KMS-11 (cell line): ENCODE results near the gene CHTF18.

Experiments used
- H2AFZ ChIP-seq: fragments of 200-600 bp; sonication (generic); 2 replicates; pipeline ENCODE4 v1.6.1; 2016; ENCODE audit warnings: antibody characterized with exemption, mixed run types, low read depth
- H3K27ac ChIP-seq: fragments of 200-600 bp; sonication (generic); 2 replicates; pipeline ENCODE4 v1.6.1; 2016; ENCODE audit warnings: mild to moderate bottlenecking, mixed run types
- H3K27me3 ChIP-seq: fragments of 200-600 bp; sonication (generic); 2 replicates; pipeline ENCODE4 v1.6.1; 2017; ENCODE audit warnings: mild to moderate bottlenecking, low read depth, mixed run types, moderate library complexity; ENCODE audit not compliant: insufficient read depth
- H3K36me3 ChIP-seq: fragments of 200-600 bp; sonication (generic); 2 replicates; pipeline ENCODE4 v1.6.1; 2017; ENCODE audit warnings: mild to moderate bottlenecking, mixed run types; ENCODE audit not compliant: insufficient read depth
- H3K4me1 ChIP-seq: fragments of 200-600 bp; sonication (generic); 2 replicates; pipeline ENCODE4 v1.6.1; 2016; ENCODE audit warnings: mild to moderate bottlenecking, low read depth, mixed run types; ENCODE audit not compliant: poor library complexity, severe bottlenecking
- H3K4me2 ChIP-seq: fragments of 200-600 bp; sonication (generic); 2 replicates; pipeline ENCODE4 v1.7.0; 2016; ENCODE audit warnings: mild to moderate bottlenecking, mixed run types
- H3K4me3 ChIP-seq: fragments of 200-600 bp; sonication (generic); IDR thresholded peaks from 2 replicates; pipeline ENCODE4 v1.6.1; 2017; ENCODE audit warnings: low read depth, low read length, mixed read lengths; ENCODE audit not compliant: insufficient read depth
- H3K79me2 ChIP-seq: fragments of 200-600 bp; sonication (generic); 2 replicates; pipeline ENCODE4 v1.6.1; 2016; ENCODE audit warnings: low read depth, mixed run types; ENCODE audit not compliant: insufficient read depth
- H3K9ac ChIP-seq: fragments of 200-600 bp; sonication (generic); 2 replicates; pipeline ENCODE4 v1.6.1; 2016; ENCODE audit warnings: mild to moderate bottlenecking, mixed run types
- H4K20me1 ChIP-seq: fragments of 200-600 bp; sonication (generic); 2 replicates; pipeline ENCODE4 v1.6.1; 2016; ENCODE audit warnings: mild to moderate bottlenecking, mixed run types; ENCODE audit not compliant: insufficient read depth
- TF ChIP-seq, protein P1 (sequence below): fragments of 200-600 bp; sonication (generic); conservative IDR thresholded peaks from 2 replicates; pipeline ENCODE4 v1.6.1; 2017; ENCODE audit warnings: low read depth, mild to moderate bottlenecking, antibody characterized with exemption, low read length, moderate library complexity, mixed read lengths

The CHTF18 gene

DNA sequence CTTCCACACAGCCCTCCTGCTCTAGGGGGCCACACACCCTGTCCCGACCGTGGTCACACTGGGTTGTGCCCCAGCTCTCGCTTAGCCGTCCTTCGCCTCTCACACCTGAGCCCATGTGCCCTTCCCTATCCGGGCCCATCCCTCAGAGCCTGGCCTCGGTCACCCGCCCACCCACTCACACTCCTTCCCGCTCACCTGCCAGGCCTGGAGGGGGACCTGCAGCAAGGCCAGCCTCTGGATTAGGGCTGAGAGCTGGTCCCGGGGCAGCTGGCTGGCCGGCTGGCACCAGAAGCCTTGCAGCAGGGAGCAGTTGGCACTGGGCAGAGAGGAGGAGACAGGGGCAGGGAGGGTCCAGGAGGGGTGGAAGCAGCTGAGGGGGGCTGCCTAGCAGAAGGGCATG lies 10.0 kb upstream of the CHTF18 start:
- Histone ChIP-seq H3K36me3 (no peaks in the 10 kb centered on the region), H3K4me2 (no peak overlapping the region), H3K4me3 (no peak overlapping the region)

DNA sequence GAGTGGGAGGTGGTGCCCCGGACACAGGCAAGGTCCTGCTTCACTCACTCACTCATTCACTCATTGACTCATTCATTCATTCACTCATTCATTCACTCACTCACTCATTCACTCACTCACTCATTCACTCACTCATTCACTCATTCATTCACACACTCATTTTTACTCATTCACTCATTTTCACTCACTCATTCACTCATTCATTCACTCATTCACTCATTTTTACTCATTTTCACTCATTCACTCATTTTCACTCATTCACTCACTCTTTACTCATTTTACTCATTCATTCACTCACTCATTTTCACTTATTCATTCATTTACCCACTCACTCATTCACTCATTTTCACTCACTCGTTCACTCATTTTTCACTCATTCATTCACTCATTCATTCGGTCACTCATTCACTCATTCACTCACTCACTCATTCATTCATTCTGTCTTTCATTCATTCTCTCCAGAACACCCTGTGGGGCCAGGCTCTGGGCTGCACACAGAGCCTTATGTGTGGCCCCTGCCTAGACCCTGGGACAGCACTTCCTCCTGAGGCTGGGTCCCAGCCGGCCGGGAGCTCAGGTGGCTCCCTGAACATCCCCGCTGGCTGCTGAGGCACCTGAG lies 9.4 kb upstream of the CHTF18 start:
- Histone ChIP-seq H3K4me1 (no peaks in the 10 kb centered on the region), H3K27ac (no peak overlapping the region), H2AFZ (no peak overlapping the region), H4K20me1 (no peaks in the 10 kb centered on the region), H3K4me3 (no peak overlapping the region), H3K36me3 (no peaks in the 10 kb centered on the region), H3K79me2 (no peaks in the 10 kb centered on the region), H3K27me3 (peaks cover 99% of the 10 kb centered on the region), H3K4me2 (no peak overlapping the region), H3K9ac (no peak overlapping the region)
- TF ChIP-seq, protein P1, sequence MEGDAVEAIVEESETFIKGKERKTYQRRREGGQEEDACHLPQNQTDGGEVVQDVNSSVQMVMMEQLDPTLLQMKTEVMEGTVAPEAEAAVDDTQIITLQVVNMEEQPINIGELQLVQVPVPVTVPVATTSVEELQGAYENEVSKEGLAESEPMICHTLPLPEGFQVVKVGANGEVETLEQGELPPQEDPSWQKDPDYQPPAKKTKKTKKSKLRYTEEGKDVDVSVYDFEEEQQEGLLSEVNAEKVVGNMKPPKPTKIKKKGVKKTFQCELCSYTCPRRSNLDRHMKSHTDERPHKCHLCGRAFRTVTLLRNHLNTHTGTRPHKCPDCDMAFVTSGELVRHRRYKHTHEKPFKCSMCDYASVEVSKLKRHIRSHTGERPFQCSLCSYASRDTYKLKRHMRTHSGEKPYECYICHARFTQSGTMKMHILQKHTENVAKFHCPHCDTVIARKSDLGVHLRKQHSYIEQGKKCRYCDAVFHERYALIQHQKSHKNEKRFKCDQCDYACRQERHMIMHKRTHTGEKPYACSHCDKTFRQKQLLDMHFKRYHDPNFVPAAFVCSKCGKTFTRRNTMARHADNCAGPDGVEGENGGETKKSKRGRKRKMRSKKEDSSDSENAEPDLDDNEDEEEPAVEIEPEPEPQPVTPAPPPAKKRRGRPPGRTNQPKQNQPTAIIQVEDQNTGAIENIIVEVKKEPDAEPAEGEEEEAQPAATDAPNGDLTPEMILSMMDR = no peak

More for the DNA sequence above, 10.0 kb upstream of the CHTF18 start:
- no peaks in the 10 kb centered on the region for H4K20me1 ChIP-seq
- no peaks in the 10 kb centered on the region for H3K4me1 ChIP-seq
- TF ChIP-seq, protein P1 = no peak
- H3K9ac ChIP-seq = no peak overlapping the region
- no peak overlapping the region for H2AFZ ChIP-seq
- no peaks in the 10 kb centered on the region for H3K79me2 ChIP-seq
- H3K27ac ChIP-seq = no peak overlapping the region
- H3K27me3 ChIP-seq = peaks cover 99% of the 10 kb centered on the region

DNA sequence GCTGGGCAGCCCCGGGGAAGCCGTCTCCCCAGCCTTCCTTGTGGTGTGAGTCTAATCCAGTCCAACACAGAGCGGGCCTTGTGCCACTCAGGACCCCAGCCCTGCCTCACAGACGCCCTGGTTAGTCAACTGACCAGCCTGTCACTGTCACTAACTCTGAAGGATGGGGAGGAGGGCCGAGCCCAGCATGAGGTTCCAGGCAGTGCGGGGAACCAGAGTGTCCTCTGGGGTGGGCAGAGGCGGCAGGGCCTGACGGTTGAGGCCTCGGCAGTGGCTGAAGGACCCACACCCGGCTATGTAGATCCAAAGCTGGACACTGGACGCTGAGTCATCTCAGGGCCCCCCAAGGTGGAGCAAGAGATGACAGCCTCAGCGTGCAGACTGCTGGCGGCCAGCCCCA lies 8.9 kb upstream of the CHTF18 start:
- Histone ChIP-seq H3K27ac (no peak overlapping the region), H3K4me1 (no peaks in the 10 kb centered on the region), H3K9ac (no peak overlapping the region), H2AFZ (no peak overlapping the region), H3K79me2 (no peaks in the 10 kb centered on the region), H3K4me2 (no peak overlapping the region), H3K36me3 (no peaks in the 10 kb centered on the region), H3K27me3 (peaks cover 95% of the 10 kb centered on the region), H3K4me3 (no peak overlapping the region), H4K20me1 (no peaks in the 10 kb centered on the region)
- TF ChIP-seq, protein P1 = no peak

- H3K4me2 ChIP-seq = no peak overlapping the region
- TF ChIP-seq, protein P1 = no peak
- peaks cover 88% of the 10 kb centered on the region for H3K27me3 ChIP-seq
- no peak overlapping the region for H3K9ac ChIP-seq
- no peak overlapping the region for H2AFZ ChIP-seq
- H4K20me1 ChIP-seq = no peaks in the 10 kb centered on the region
- H3K4me1 ChIP-seq = no peaks in the 10 kb centered on the region
- H3K79me2 ChIP-seq = no peaks in the 10 kb centered on the region
- H3K4me3 ChIP-seq = no peak overlapping the region
- no peak overlapping the region for H3K27ac ChIP-seq
- H3K36me3 ChIP-seq = no peaks in the 10 kb centered on the region
These were observed 8.1 kb upstream of the CHTF18 start for GRCh38 chr16:780296-780695.
